ENCODE measurements around the gene DLG1.

- TF ChIP-seq, protein P1, sequence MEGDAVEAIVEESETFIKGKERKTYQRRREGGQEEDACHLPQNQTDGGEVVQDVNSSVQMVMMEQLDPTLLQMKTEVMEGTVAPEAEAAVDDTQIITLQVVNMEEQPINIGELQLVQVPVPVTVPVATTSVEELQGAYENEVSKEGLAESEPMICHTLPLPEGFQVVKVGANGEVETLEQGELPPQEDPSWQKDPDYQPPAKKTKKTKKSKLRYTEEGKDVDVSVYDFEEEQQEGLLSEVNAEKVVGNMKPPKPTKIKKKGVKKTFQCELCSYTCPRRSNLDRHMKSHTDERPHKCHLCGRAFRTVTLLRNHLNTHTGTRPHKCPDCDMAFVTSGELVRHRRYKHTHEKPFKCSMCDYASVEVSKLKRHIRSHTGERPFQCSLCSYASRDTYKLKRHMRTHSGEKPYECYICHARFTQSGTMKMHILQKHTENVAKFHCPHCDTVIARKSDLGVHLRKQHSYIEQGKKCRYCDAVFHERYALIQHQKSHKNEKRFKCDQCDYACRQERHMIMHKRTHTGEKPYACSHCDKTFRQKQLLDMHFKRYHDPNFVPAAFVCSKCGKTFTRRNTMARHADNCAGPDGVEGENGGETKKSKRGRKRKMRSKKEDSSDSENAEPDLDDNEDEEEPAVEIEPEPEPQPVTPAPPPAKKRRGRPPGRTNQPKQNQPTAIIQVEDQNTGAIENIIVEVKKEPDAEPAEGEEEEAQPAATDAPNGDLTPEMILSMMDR (IDR thresholded peaks at IDR 0.05; ENCODE audit: poor library complexity, severe bottlenecking): no peak
- TF ChIP-seq, protein P2, sequence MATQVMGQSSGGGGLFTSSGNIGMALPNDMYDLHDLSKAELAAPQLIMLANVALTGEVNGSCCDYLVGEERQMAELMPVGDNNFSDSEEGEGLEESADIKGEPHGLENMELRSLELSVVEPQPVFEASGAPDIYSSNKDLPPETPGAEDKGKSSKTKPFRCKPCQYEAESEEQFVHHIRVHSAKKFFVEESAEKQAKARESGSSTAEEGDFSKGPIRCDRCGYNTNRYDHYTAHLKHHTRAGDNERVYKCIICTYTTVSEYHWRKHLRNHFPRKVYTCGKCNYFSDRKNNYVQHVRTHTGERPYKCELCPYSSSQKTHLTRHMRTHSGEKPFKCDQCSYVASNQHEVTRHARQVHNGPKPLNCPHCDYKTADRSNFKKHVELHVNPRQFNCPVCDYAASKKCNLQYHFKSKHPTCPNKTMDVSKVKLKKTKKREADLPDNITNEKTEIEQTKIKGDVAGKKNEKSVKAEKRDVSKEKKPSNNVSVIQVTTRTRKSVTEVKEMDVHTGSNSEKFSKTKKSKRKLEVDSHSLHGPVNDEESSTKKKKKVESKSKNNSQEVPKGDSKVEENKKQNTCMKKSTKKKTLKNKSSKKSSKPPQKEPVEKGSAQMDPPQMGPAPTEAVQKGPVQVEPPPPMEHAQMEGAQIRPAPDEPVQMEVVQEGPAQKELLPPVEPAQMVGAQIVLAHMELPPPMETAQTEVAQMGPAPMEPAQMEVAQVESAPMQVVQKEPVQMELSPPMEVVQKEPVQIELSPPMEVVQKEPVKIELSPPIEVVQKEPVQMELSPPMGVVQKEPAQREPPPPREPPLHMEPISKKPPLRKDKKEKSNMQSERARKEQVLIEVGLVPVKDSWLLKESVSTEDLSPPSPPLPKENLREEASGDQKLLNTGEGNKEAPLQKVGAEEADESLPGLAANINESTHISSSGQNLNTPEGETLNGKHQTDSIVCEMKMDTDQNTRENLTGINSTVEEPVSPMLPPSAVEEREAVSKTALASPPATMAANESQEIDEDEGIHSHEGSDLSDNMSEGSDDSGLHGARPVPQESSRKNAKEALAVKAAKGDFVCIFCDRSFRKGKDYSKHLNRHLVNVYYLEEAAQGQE (IDR thresholded peaks at IDR 0.05; ENCODE audit: borderline replicate concordance): no peak
- no peak for TF ChIP-seq EP300 (conservative IDR thresholded peaks at IDR 0.05; ENCODE audit: poor library complexity, severe bottlenecking)
- no peak for TF ChIP-seq MXI1 (conservative IDR thresholded peaks at IDR 0.05; ENCODE audit: poor library complexity, severe bottlenecking)
Measured at GRCh38 chr3:197068077-197068476, 230.3 kb downstream of the DLG1 start.

All from neural cell (in vitro differentiated cells).